ENCODE results near the gene BLNK.

BLNK gene

DNA sequence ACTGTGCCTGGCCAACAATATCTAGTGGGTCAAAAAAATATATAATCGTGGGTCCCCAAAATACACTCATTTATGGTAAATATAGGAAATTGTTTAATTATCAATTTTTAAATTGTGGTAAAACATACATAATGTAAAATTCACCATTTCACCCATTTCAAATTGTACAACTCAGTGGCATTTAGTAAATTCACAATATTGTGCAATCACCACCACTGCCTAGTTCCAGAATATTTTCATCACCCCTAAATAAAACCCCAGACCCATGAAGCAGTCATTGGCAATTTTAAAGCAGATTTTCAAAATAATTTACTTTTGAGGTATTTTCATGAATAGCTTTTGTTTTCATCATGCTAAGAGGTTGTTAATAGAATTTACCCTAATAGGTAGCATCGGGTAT lies 10.2 kb downstream of the BLNK start:
- Histone ChIP-seq H3K9ac (ENCODE audit: low read length) (no peak overlapping the region), H3K4me3 (ENCODE audit: low read depth, low read length) (no peak overlapping the region), H3K27me3 (ENCODE audit: control insufficient read depth, insufficient read depth, low read length) (no peaks in the 10 kb centered on the region), H3K9me3 (ENCODE audit: control insufficient read depth, insufficient read depth, low read depth, low read length) (no peaks in the 10 kb centered on the region), H3K27ac (ENCODE audit: low read depth, low read length) (no peak overlapping the region), H3K4me1 (ENCODE audit: control insufficient read depth, insufficient read depth, low read length) (0 out of 2 replicates have a peak, but pooled peaks cover 4% of the 10 kb centered on the region), H3K36me3 (ENCODE audit: control insufficient read depth, insufficient read depth, low read length) (no peaks in the 10 kb centered on the region)

- Histone ChIP-seq H3K36me3 (ENCODE audit: control insufficient read depth, insufficient read depth, low read length) (no peaks in the 10 kb centered on the region), H3K9ac (ENCODE audit: low read length) (no peak overlapping the region), H3K27ac (ENCODE audit: low read depth, low read length) (no peak overlapping the region), H3K4me3 (ENCODE audit: low read depth, low read length) (no peak overlapping the region), H3K4me1 (ENCODE audit: control insufficient read depth, insufficient read depth, low read length) (peaks cover 9% of the 10 kb centered on the region), H3K27me3 (ENCODE audit: control insufficient read depth, insufficient read depth, low read length) (no peaks in the 10 kb centered on the region), H3K9me3 (ENCODE audit: control insufficient read depth, insufficient read depth, low read depth, low read length) (no peaks in the 10 kb centered on the region)
Observed at GRCh38 chr10:96260014-96260413, 11.4 kb downstream of the BLNK start.

DNA sequence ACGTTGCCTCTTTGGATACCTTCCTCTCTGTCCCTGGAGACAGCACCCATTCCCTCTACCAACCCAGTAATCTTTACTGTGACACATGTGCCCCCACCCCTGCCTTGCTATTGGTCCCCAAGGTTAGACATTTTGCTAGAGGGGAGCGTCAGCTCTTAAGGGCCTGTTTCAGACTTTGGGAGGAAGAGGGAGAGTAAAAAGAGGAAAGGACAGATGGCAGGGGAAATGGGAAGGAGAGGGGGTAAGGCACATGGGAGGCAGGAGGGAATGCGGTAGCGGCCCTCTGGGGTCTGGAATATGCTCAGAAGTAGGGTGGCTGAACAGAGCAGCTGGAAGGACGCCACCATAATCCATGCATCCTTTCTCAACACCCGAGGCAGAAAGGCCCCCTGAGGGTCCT lies 12.2 kb downstream of the BLNK start:
- no peak overlapping the region for H3K9ac ChIP-seq (ENCODE audit: low read length)
- no peaks in the 10 kb centered on the region for H3K36me3 ChIP-seq (ENCODE audit: control insufficient read depth, insufficient read depth, low read length)
- H3K4me3 ChIP-seq (ENCODE audit: low read depth, low read length): no peak overlapping the region
- H3K9me3 ChIP-seq (ENCODE audit: control insufficient read depth, insufficient read depth, low read depth, low read length): no peaks in the 10 kb centered on the region
- peaks cover 9% of the 10 kb centered on the region for H3K4me1 ChIP-seq (ENCODE audit: control insufficient read depth, insufficient read depth, low read length)
- no peak overlapping the region for H3K27ac ChIP-seq (ENCODE audit: low read depth, low read length)
- no peaks in the 10 kb centered on the region for H3K27me3 ChIP-seq (ENCODE audit: control insufficient read depth, insufficient read depth, low read length)

GRCh38 chr10:96257944-96258343 lies 13.4 kb downstream of the BLNK start:
- H3K36me3 ChIP-seq (ENCODE audit: control insufficient read depth, insufficient read depth, low read length): no peaks in the 10 kb centered on the region
- H3K9me3 ChIP-seq (ENCODE audit: control insufficient read depth, insufficient read depth, low read depth, low read length): no peaks in the 10 kb centered on the region
- no peaks in the 10 kb centered on the region for H3K27me3 ChIP-seq (ENCODE audit: control insufficient read depth, insufficient read depth, low read length)
- no peak overlapping the region for H3K27ac ChIP-seq (ENCODE audit: low read depth, low read length)
- no peak overlapping the region for H3K4me3 ChIP-seq (ENCODE audit: low read depth, low read length)
- H3K4me1 ChIP-seq (ENCODE audit: control insufficient read depth, insufficient read depth, low read length): peaks cover 5% of the 10 kb centered on the region
- H3K9ac ChIP-seq (ENCODE audit: low read length): no peak overlapping the region

DNA sequence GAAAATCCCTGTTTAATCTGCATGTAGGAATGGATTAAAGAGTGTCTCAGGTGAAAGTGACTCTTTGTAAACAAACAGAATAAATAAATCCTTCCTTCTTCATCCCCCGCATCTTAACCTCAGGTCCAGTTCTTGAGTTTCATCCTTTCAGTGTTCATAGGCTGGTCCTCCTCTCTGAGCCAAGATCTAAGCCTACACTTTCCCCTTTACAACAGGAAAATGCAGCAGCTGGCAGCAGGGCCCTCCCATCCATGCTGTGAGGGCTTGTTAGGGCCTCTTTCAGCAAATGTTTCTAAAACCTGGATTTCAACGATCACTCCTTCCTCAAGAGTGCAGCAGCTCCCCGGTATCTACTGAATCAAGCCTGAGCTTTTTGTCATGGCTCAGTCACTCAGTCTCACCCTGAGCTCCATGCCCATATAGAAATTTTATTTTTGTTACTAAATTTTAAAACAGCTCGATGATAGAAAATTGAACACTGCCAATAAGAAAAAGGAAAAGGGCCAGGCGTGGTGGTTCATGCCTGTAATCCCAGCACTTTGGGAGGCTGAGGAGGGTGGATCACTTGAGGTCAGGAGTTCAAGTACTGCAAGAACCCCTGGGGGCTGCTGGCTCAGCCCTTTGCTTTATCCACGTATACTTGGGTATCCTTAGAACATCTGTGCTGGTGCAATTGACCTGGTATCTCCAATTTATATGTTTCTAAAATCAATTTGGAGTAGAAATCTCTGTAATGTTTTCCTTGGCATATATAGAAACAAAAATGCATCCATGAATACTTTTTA lies 15.6 kb downstream of the BLNK start:
- H3K36me3 ChIP-seq (ENCODE audit: control insufficient read depth, insufficient read depth, low read length): no peaks in the 10 kb centered on the region
- H3K9me3 ChIP-seq (ENCODE audit: control insufficient read depth, insufficient read depth, low read depth, low read length): no peaks in the 10 kb centered on the region
- H3K27ac ChIP-seq (ENCODE audit: low read depth, low read length): no peak overlapping the region
- H3K4me1 ChIP-seq (ENCODE audit: control insufficient read depth, insufficient read depth, low read length): peaks cover 5% of the 10 kb centered on the region
- no peak overlapping the region for H3K9ac ChIP-seq (ENCODE audit: low read length)
- H3K27me3 ChIP-seq (ENCODE audit: control insufficient read depth, insufficient read depth, low read length): no peaks in the 10 kb centered on the region
- no peak overlapping the region for H3K4me3 ChIP-seq (ENCODE audit: low read depth, low read length)

DNA sequence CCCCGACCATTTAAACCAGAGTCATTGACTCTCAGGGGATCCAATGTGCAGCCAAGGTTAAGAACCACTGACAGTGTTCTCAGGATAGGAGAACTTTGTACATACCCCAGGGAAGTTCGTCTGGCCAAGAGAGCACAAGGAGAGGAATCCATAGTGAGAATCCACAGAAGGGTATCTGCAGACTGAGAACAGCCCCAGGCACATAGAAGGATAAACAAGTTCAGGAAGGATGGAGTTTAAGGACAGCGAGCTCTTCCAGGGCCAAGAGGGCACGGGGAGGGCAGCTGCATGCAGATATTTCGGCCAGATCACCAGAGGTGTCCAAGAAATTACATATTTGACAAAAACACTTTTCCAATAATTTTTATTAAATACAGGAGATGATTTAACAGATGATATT lies 16.4 kb downstream of the BLNK start:
- no peak overlapping the region for H3K9ac ChIP-seq (ENCODE audit: low read length)
- H3K36me3 ChIP-seq (ENCODE audit: control insufficient read depth, insufficient read depth, low read length): no peaks in the 10 kb centered on the region
- H3K9me3 ChIP-seq (ENCODE audit: control insufficient read depth, insufficient read depth, low read depth, low read length): no peaks in the 10 kb centered on the region
- H3K27ac ChIP-seq (ENCODE audit: low read depth, low read length): no peak overlapping the region
- no peak overlapping the region for H3K4me3 ChIP-seq (ENCODE audit: low read depth, low read length)
- H3K27me3 ChIP-seq (ENCODE audit: control insufficient read depth, insufficient read depth, low read length): no peaks in the 10 kb centered on the region
- peaks cover 5% of the 10 kb centered on the region for H3K4me1 ChIP-seq (ENCODE audit: control insufficient read depth, insufficient read depth, low read length)

- H3K36me3 ChIP-seq (ENCODE audit: control insufficient read depth, insufficient read depth, low read length): no peaks in the 10 kb centered on the region
Observed at GRCh38 chr10:96252730-96253129, 18.6 kb downstream of the BLNK start.

GRCh38 chr10:96250349-96250748 lies 21.0 kb downstream of the BLNK start:
- no peaks in the 10 kb centered on the region for H3K9me3 ChIP-seq (ENCODE audit: control insufficient read depth, insufficient read depth, low read depth, low read length)
- no peak overlapping the region for H3K9ac ChIP-seq (ENCODE audit: low read length)
- peaks cover 7% of the 10 kb centered on the region for H3K4me1 ChIP-seq (ENCODE audit: control insufficient read depth, insufficient read depth, low read length)
- H3K4me3 ChIP-seq (ENCODE audit: low read depth, low read length): no peak overlapping the region
- H3K27me3 ChIP-seq (ENCODE audit: control insufficient read depth, insufficient read depth, low read length): no peaks in the 10 kb centered on the region
- no peak overlapping the region for H3K27ac ChIP-seq (ENCODE audit: low read depth, low read length)
- no peaks in the 10 kb centered on the region for H3K36me3 ChIP-seq (ENCODE audit: control insufficient read depth, insufficient read depth, low read length)

More at GRCh38 chr10:96252730-96253129, 18.6 kb downstream of the BLNK start:
- Histone ChIP-seq H3K9me3 (ENCODE audit: control insufficient read depth, insufficient read depth, low read depth, low read length) (no peaks in the 10 kb centered on the region), H3K9ac (ENCODE audit: low read length) (no peak overlapping the region), H3K4me3 (ENCODE audit: low read depth, low read length) (no peak overlapping the region), H3K4me1 (ENCODE audit: control insufficient read depth, insufficient read depth, low read length) (peaks cover 11% of the 10 kb centered on the region), H3K27ac (ENCODE audit: low read depth, low read length) (no peak overlapping the region), H3K27me3 (ENCODE audit: control insufficient read depth, insufficient read depth, low read length) (no peaks in the 10 kb centered on the region)

- no peak overlapping the region for H3K27ac ChIP-seq (ENCODE audit: low read depth, low read length)
- peaks cover 6% of the 10 kb centered on the region; the same call in 1 of the 2 replicates for H3K4me1 ChIP-seq (ENCODE audit: control insufficient read depth, insufficient read depth, low read length)
- H3K4me3 ChIP-seq (ENCODE audit: low read depth, low read length): no peak overlapping the region
- no peaks in the 10 kb centered on the region for H3K9me3 ChIP-seq (ENCODE audit: control insufficient read depth, insufficient read depth, low read depth, low read length)
- no peaks in the 10 kb centered on the region for H3K36me3 ChIP-seq (ENCODE audit: control insufficient read depth, insufficient read depth, low read length)
- no peak overlapping the region for H3K9ac ChIP-seq (ENCODE audit: low read length)
- no peaks in the 10 kb centered on the region for H3K27me3 ChIP-seq (ENCODE audit: control insufficient read depth, insufficient read depth, low read length)
Observed at GRCh38 chr10:96249264-96249663, 22.1 kb downstream of the BLNK start.

DNA sequence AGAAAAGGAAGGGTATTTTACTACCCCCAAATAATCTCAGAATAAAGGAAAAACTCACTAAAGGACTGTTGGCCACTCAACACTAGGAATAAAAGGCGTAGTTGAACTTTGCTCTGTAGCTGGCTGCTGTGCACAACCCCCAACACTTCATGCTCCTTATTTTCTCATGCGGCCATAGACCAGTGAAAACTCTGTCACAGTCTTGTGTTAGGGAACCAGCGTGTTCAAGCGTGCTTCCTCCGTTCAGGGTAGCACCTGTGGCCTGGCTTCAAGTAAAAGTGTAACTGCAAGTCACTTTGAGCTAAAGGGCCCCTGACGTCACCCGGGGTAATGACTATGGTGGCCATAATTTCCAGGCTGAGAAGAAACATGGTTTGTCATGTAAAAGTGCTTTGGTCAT lies 27.0 kb downstream of the BLNK start:
- Histone ChIP-seq H3K36me3 (ENCODE audit: control insufficient read depth, insufficient read depth, low read length) (no peaks in the 10 kb centered on the region), H3K4me3 (ENCODE audit: low read depth, low read length) (no peak overlapping the region), H3K9me3 (ENCODE audit: control insufficient read depth, insufficient read depth, low read depth, low read length) (no peaks in the 10 kb centered on the region), H3K9ac (ENCODE audit: low read length) (no peak overlapping the region), H3K27ac (ENCODE audit: low read depth, low read length) (no peak overlapping the region), H3K27me3 (ENCODE audit: control insufficient read depth, insufficient read depth, low read length) (no peaks in the 10 kb centered on the region), H3K4me1 (ENCODE audit: control insufficient read depth, insufficient read depth, low read length) (peaks cover 3% of the 10 kb centered on the region; the same call in 1 of the 2 replicates)

- Histone ChIP-seq H3K9ac (ENCODE audit: low read length) (no peak overlapping the region), H3K27ac (ENCODE audit: low read depth, low read length) (no peak overlapping the region), H3K9me3 (ENCODE audit: control insufficient read depth, insufficient read depth, low read depth, low read length) (no peaks in the 10 kb centered on the region), H3K4me1 (ENCODE audit: control insufficient read depth, insufficient read depth, low read length) (no peaks in the 10 kb centered on the region), H3K4me3 (ENCODE audit: low read depth, low read length) (no peak overlapping the region), H3K36me3 (ENCODE audit: control insufficient read depth, insufficient read depth, low read length) (no peaks in the 10 kb centered on the region), H3K27me3 (ENCODE audit: control insufficient read depth, insufficient read depth, low read length) (no peaks in the 10 kb centered on the region)
Observed at GRCh38 chr10:96243296-96243695, 28.1 kb downstream of the BLNK start.

Measured in HUES6 (cell line).